ENCODE data around the gene OTUD5. TPM values are rescaled to one million over a fixed set of nuclear protein-coding genes. Genes with fewer than 3 reads are reported as not detected.
A peak's percentile ranks its signal among the peaks of the same experiment; 100 is the strongest.
"Not testable (repeated sequence)": the region's sequence is repeated elsewhere in the genome, so short reads cannot be mapped to it uniquely, and the experiment has no call there.

The OTUD5 gene
- total and polyA plus RNA-seq, 2 donors = 21.3 to 48.9 TPM

GRCh38 chrX:48981178-48981577 lies 23.8 kb upstream of the OTUD5 start:
- WGBS = 91% methylated on average over 10 of the region's 10 CpGs
- no peak overlapping the region for H3K27ac ChIP-seq (ENCODE audit: low read depth)
- H3K4me1 ChIP-seq (ENCODE audit: insufficient read depth) = no peaks in the 10 kb centered on the region
- no peak for DNase-seq (ENCODE audit: extremely low spot score)
- H3K4me3 ChIP-seq (ENCODE audit: low read depth, low read length) = no peak overlapping the region
- peaks cover 10% of the 10 kb centered on the region for H3K36me3 ChIP-seq (ENCODE audit: insufficient read depth)

- WGBS = 82% methylated on average over 6 of the region's 10 CpGs
- peaks cover 13% of the 10 kb centered on the region for H3K36me3 ChIP-seq (ENCODE audit: insufficient read depth)
- not testable (repeated sequence) for DNase-seq (ENCODE audit: extremely low spot score); H3K4me1 ChIP-seq (ENCODE audit: insufficient read depth); H3K27ac ChIP-seq (ENCODE audit: low read depth); H3K4me3 ChIP-seq (ENCODE audit: low read depth, low read length)
These were observed 22.9 kb upstream of the OTUD5 start for GRCh38 chrX:48980341-48980740.

GRCh38 chrX:48978226-48978625 lies 20.8 kb upstream of the OTUD5 start:
- DNase-seq (ENCODE audit: extremely low spot score) = no peak
- 94% methylated on average over 5 of the region's 5 CpGs for WGBS
- Histone ChIP-seq H3K4me1 (ENCODE audit: insufficient read depth) (no peaks in the 10 kb centered on the region), H3K4me3 (ENCODE audit: low read depth, low read length) (no peak overlapping the region), H3K36me3 (ENCODE audit: insufficient read depth) (peaks cover 10% of the 10 kb centered on the region), H3K27ac (ENCODE audit: low read depth) (no peak overlapping the region)

DNA sequence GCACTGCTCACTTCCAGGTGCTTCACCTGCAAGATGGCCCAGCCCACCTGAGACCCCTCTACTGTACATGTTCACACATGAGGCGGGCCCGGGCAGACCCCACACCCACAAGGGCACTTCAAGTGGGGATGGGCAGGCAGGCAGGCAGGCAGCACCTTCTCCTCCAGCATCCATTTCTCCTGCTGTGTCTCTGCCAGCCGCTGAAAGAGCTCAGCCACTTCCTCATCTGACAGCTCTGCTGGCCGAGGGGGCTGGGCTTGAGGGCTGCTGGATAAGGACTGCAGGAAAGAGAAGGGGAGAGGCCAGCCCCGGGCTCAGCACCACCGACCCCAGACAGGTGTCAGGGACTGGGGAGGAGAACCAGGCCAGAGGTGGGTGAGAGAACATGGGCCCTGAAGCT lies 18.7 kb upstream of the OTUD5 start:
- no peak overlapping the region for H3K27ac ChIP-seq (ENCODE audit: low read depth)
- DNase-seq (ENCODE audit: extremely low spot score) = no peak
- 75% methylated on average over 6 of the region's 6 CpGs for WGBS
- no peak overlapping the region for H3K4me3 ChIP-seq (ENCODE audit: low read depth, low read length)
- peaks cover 3% of the 10 kb centered on the region for H3K4me1 ChIP-seq (ENCODE audit: insufficient read depth)
- H3K36me3 ChIP-seq (ENCODE audit: insufficient read depth) = peaks cover 5% of the 10 kb centered on the region

- no peak overlapping the region for H3K27ac ChIP-seq (ENCODE audit: low read depth)
- WGBS = 92% methylated on average over 5 of the region's 5 CpGs
- no peak for DNase-seq (ENCODE audit: extremely low spot score)
- H3K4me1 ChIP-seq (ENCODE audit: insufficient read depth) = peaks cover 3% of the 10 kb centered on the region
- H3K36me3 ChIP-seq (ENCODE audit: insufficient read depth) = peaks cover 5% of the 10 kb centered on the region
- no peak overlapping the region for H3K4me3 ChIP-seq (ENCODE audit: low read depth, low read length)
These were observed 18.1 kb upstream of the OTUD5 start for GRCh38 chrX:48975541-48975940.

GRCh38 chrX:48975041-48975440 lies 17.6 kb upstream of the OTUD5 start:
- H3K4me3 ChIP-seq (ENCODE audit: low read depth, low read length) = no peak overlapping the region
- WGBS = 87% methylated on average over 7 of the region's 7 CpGs
- H3K27ac ChIP-seq (ENCODE audit: low read depth) = no peak overlapping the region
- peaks cover 5% of the 10 kb centered on the region for H3K36me3 ChIP-seq (ENCODE audit: insufficient read depth)
- no peak for DNase-seq (ENCODE audit: extremely low spot score)
- peaks cover 3% of the 10 kb centered on the region for H3K4me1 ChIP-seq (ENCODE audit: insufficient read depth)

- Histone ChIP-seq H3K27ac (ENCODE audit: low read depth) (no peak overlapping the region), H3K36me3 (ENCODE audit: insufficient read depth) (peaks cover 5% of the 10 kb centered on the region), H3K4me1 (ENCODE audit: insufficient read depth) (peaks cover 3% of the 10 kb centered on the region), H3K4me3 (ENCODE audit: low read depth, low read length) (no peak overlapping the region)
- WGBS = 97% methylated on average over 2 of the region's 2 CpGs
- DNase-seq (ENCODE audit: extremely low spot score) = no peak
These were observed 17.2 kb upstream of the OTUD5 start for GRCh38 chrX:48974574-48974973.

DNA sequence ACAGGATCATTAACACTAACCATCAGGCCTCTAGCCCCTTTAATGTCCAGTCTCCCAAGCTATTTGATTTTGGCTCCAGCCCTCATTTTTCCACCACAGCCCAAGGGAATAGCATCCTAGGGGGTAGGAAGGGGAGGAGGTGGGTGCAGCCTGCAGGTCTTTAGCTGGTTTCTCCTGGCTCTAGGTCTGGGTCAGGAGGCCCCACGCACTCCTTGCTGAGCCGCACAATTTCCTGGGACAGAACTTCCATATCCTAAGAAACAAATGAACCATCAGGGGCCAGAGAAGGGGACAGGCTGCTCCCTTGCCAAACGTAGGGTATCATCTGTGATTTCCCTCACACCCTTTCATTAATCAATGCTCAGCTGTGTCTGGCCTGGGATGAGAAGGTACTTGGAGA lies 16.6 kb upstream of the OTUD5 start:
- peaks cover 5% of the 10 kb centered on the region for H3K36me3 ChIP-seq (ENCODE audit: insufficient read depth)
- WGBS = 89% methylated on average over 3 of the region's 3 CpGs

GRCh38 chrX:48972220-48973164 lies 15.1 kb upstream of the OTUD5 start:
- WGBS = 23% methylated on average over 13 of the region's 13 CpGs
- H3K27ac ChIP-seq (ENCODE audit: low read depth) = no peak overlapping the region

More for the DNA sequence above, 16.6 kb upstream of the OTUD5 start:
- no peak overlapping the region for H3K4me3 ChIP-seq (ENCODE audit: low read depth, low read length)
- peaks cover 3% of the 10 kb centered on the region for H3K4me1 ChIP-seq (ENCODE audit: insufficient read depth)
- no peak overlapping the region for H3K27ac ChIP-seq (ENCODE audit: low read depth)
- no peak for DNase-seq (ENCODE audit: extremely low spot score)

DNA sequence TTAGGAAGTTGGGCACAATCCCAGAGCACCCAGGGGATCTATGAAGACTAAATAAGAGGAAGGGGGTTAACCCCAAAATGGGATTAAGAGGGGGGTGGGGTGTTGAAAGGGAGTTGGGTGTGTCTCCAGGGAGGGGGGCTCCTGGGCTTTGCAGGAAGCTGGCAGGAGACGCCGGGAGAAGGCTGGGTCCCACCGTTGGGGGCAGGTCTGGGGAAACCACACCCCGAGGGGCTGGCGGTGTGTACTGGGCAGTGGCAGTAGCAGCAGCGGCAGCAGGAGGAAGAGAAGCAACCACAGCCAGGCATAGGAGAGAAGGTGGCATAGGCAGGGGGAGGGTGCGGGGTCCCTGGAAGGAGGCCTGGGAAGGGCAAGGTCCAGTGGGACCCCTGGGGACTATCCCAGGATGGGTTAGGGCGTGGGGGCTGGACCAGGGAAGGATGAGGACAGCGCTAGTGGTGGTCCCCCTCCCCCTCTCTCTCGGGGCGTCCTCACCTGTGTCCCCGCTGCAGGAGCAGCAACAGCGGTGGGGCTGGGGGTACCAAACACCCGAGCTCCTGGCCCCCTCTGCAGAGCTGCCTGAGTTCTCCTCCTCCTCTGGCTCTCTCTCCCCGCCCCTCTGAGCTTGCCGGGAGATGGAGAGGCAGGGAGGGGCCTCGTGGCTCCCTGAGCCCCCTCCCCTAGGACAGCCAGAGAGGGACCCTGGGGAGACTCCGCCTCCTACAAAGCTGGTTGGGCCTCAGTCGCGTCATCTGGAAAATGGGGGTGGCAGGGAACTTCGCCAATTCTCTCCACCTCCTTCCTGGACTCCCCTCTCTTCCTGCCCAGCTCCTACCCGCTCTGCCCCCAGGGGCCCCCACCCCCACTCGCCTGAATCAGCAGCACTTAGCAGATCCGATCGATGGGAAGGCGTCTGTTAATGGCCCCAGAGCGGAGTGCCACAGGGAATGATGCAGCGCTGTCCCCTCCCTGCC lies 14.1 kb upstream of the OTUD5 start, which contains the start of gene KCND1:
TSS of gene KCND1 (minus strand) at position 596 of the 971 bp plus-strand sequence. CDS start 1,573 bp downstream, outside the sequence.
- WGBS = under 1% methylated on average over 25 of the region's 28 CpGs
- no peak for DNase-seq (ENCODE audit: extremely low spot score)
- Histone ChIP-seq H3K4me1 (ENCODE audit: insufficient read depth) (peaks cover 3% of the 10 kb centered on the region), H3K27ac (ENCODE audit: low read depth) (no peak within 1 kb of the TSS), H3K4me3 (ENCODE audit: low read depth, low read length) (peak within 1 kb of the TSS; percentile 38), H3K36me3 (ENCODE audit: insufficient read depth) (peaks cover 5% of the 10 kb centered on the region)

More at GRCh38 chrX:48972220-48973164, 15.1 kb upstream of the OTUD5 start:
- Histone ChIP-seq H3K36me3 (ENCODE audit: insufficient read depth) (peaks cover 5% of the 10 kb centered on the region), H3K4me1 (ENCODE audit: insufficient read depth) (peaks cover 3% of the 10 kb centered on the region), H3K4me3 (ENCODE audit: low read depth, low read length) (peak overlapping the region; percentile 38)
- no peak for DNase-seq (ENCODE audit: extremely low spot score)

DNA sequence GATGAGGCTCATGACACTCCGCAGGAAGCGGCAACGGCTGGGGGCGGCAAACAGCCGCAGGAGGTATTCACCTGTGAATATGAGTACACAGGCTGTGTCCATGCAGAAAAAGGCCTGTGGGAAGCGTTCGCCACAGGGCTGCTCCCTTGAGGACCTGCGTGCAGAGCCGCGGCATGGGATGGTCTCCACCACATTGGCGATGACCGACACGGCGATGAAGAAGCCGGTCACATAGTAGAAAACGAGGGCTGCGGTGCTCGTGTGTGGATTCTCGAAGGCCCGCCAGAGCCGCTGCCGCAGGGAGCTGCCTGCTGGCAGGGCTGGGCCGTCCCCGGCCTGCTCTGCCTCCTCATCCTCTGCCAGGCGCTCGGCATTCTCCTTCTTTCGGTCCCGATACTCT lies 12.1 kb upstream of the OTUD5 start:
- WGBS = 91% methylated on average over 28 of the region's 28 CpGs
- Histone ChIP-seq H3K36me3 (ENCODE audit: insufficient read depth) (no peaks in the 10 kb centered on the region), H3K27ac (ENCODE audit: low read depth) (no peak overlapping the region), H3K4me1 (ENCODE audit: insufficient read depth) (peaks cover 3% of the 10 kb centered on the region), H3K4me3 (ENCODE audit: low read depth, low read length) (no peak overlapping the region)
- no peak for DNase-seq (ENCODE audit: extremely low spot score)

DNA sequence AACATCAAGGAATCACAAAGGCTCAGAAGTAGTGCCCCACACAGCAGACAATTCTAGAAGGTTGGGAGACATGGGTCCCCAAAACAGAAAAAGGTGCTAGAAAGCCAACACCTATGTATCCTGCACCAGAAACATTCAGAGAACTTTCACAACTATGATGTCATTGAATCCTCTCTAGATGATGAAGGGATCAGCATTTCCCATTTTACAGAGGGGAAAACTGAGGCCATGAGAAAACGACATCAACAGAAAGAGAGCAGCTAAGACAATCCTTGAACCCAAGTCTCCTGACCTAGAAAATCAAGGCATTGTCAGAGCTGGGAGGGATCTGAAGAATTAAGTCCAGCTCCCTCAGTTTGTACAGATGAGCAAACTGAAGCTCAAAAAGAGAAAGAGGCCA lies 11.0 kb upstream of the OTUD5 start:
- 93% methylated on average over 1 of the region's 1 CpG for WGBS
- no peak for DNase-seq (ENCODE audit: extremely low spot score)
- Histone ChIP-seq H3K4me3 (ENCODE audit: low read depth, low read length) (no peak overlapping the region), H3K27ac (ENCODE audit: low read depth) (no peak overlapping the region), H3K4me1 (ENCODE audit: insufficient read depth) (peaks cover 3% of the 10 kb centered on the region), H3K36me3 (ENCODE audit: insufficient read depth) (no peaks in the 10 kb centered on the region)

DNA sequence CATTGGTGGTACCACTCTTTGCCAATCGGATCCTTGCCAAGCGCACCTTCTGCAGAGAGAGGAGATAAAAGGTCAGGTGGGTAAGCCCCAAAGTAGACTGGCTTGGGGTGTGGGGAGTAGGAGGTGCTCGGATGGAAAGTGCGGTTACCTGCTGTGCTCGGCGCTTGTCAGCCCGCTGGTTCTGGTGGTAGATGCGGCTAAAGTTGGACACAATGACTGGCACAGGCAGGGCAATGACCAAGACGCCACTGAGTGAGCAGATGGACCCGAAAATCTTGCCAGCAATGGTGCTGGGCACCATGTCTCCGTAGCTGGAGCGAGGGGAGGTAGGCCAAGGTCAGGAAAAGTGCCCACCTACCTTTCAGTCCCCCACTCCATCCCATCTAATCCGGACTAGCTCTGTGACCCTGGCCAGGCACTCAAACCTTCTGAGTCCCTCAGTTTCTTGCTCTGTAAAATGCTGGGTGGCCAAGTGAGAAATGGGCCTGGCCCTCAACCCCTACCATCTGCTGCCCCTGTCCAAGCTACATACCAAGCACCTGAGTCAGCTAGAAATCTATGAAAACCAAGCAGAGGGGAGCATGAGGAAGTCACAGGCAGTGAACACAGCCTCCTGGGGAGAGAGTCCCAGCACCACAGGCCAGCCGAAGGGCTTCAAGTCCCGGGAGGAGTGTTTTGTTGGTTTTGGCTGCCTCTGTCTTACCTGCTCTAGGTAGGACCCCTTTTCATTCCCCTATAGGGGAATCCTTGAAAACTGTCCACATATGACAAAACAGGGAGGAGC lies 9.6 kb upstream of the OTUD5 start:
- H3K36me3 ChIP-seq (ENCODE audit: insufficient read depth) = no peaks in the 10 kb centered on the region
- no peak overlapping the region for H3K4me3 ChIP-seq (ENCODE audit: low read depth, low read length)
- 89% methylated on average over 15 of the region's 15 CpGs for WGBS
- DNase-seq (ENCODE audit: extremely low spot score) = no peak
- H3K4me1 ChIP-seq (ENCODE audit: insufficient read depth) = peaks cover 3% of the 10 kb centered on the region
- H3K27ac ChIP-seq (ENCODE audit: low read depth) = no peak overlapping the region

All from urinary bladder (tissue), 4 donors.